ENCODE measurements around the gene KRTAP10-2.
"Not testable (repeated sequence)": the region's sequence is repeated elsewhere in the genome, so short reads cannot be mapped to it uniquely, and the experiment has no call there.

The KRTAP10-2 gene

GRCh38 chr21:44564886-44565598 lies 13.7 kb upstream of the KRTAP10-2 start:
- H3K36me3 ChIP-seq (ENCODE audit: insufficient read depth, low read length): peaks cover 37% of the 10 kb centered on the region
- no peak overlapping the region for H3K27ac ChIP-seq
- peaks cover 8% of the 10 kb centered on the region; the same call in 1 of the 2 replicates for H3K9me3 ChIP-seq (ENCODE audit: low read depth, low read length)
- no peak overlapping the region for H3K4me3 ChIP-seq
- DNase-seq (ENCODE audit: low read depth, low spot score): no peak
- no peak for TF ChIP-seq FOXP2 (optimal IDR thresholded peaks at IDR 0.05; ENCODE audit: control extremely low read depth, extremely low read length, insufficient read depth)
- no peak for TF ChIP-seq EZH2 (IDR thresholded peaks at IDR 0.05)
- TF ChIP-seq POLR2AphosphoS5 (IDR thresholded peaks at IDR 0.05; ENCODE audit: borderline replicate concordance, low read depth, low read length): no peak
- H3K9ac ChIP-seq (ENCODE audit: insufficient read length): no peak overlapping the region

- Histone ChIP-seq H3K27ac (no peak overlapping the region), H3K36me3 (ENCODE audit: insufficient read depth, low read length) (peaks cover 37% of the 10 kb centered on the region), H3K9me3 (ENCODE audit: low read depth, low read length) (peaks cover 8% of the 10 kb centered on the region; the same call in 1 of the 2 replicates), H3K9ac (ENCODE audit: insufficient read length) (no peak overlapping the region), H3K4me3 (no peak overlapping the region)
- TF ChIP-seq FOXP2 (optimal IDR thresholded peaks at IDR 0.05; ENCODE audit: control extremely low read depth, extremely low read length, insufficient read depth) (no peak), POLR2AphosphoS5 (IDR thresholded peaks at IDR 0.05; ENCODE audit: borderline replicate concordance, low read depth, low read length) (no peak), EZH2 (IDR thresholded peaks at IDR 0.05) (no peak)
- no peak for DNase-seq (ENCODE audit: low read depth, low spot score)
Measured at GRCh38 chr21:44564099-44564498, 12.8 kb upstream of the KRTAP10-2 start.

- Histone ChIP-seq H3K9ac (ENCODE audit: insufficient read length) (no peak within 1 kb of the TSS), H3K9me3 (ENCODE audit: low read depth, low read length) (peaks cover 3% of the 10 kb centered on the region; the same call in 1 of the 2 replicates), H3K4me3 (no peak within 1 kb of the TSS), H3K27ac (no peak within 1 kb of the TSS), H3K36me3 (ENCODE audit: insufficient read depth, low read length) (peaks cover 9% of the 10 kb centered on the region)
- no peak for TF ChIP-seq EZH2 (IDR thresholded peaks at IDR 0.05)
- no peak for TF ChIP-seq POLR2AphosphoS5 (IDR thresholded peaks at IDR 0.05; ENCODE audit: borderline replicate concordance, low read depth, low read length)
- no peak for TF ChIP-seq FOXP2 (optimal IDR thresholded peaks at IDR 0.05; ENCODE audit: control extremely low read depth, extremely low read length, insufficient read depth)
- no peak for DNase-seq (ENCODE audit: low read depth, low spot score)
Measured at GRCh38 chr21:44558695-44559094, 7.4 kb upstream of the KRTAP10-2 start, which contains the start of gene KRTAP10-3. Gene KRTAP10-3 (minus strand): TSS chr21:44558795. CDS start chr21:44558715, 80 bp downstream.

- not testable (repeated sequence) for H3K27ac ChIP-seq; H3K36me3 ChIP-seq (ENCODE audit: insufficient read depth, low read length); DNase-seq (ENCODE audit: low read depth, low spot score); H3K9ac ChIP-seq (ENCODE audit: insufficient read length); H3K9me3 ChIP-seq (ENCODE audit: low read depth, low read length); H3K4me3 ChIP-seq
Measured at GRCh38 chr21:44558329-44558675, 7.0 kb upstream of the KRTAP10-2 start.

GRCh38 chr21:44557491-44558328 lies 6.4 kb upstream of the KRTAP10-2 start:
- 0 out of 2 replicates have a peak, but pooled peaks cover 2% of the 10 kb centered on the region for H3K36me3 ChIP-seq (ENCODE audit: insufficient read depth, low read length)
- H3K9ac ChIP-seq (ENCODE audit: insufficient read length): no peak overlapping the region
- TF ChIP-seq EZH2 (IDR thresholded peaks at IDR 0.05) (no peak), FOXP2 (optimal IDR thresholded peaks at IDR 0.05; ENCODE audit: control extremely low read depth, extremely low read length, insufficient read depth) (no peak), POLR2AphosphoS5 (IDR thresholded peaks at IDR 0.05; ENCODE audit: borderline replicate concordance, low read depth, low read length) (no peak)
- no peak overlapping the region for H3K4me3 ChIP-seq
- H3K27ac ChIP-seq: no peak overlapping the region
- no peak for DNase-seq (ENCODE audit: low read depth, low spot score)
- H3K9me3 ChIP-seq (ENCODE audit: low read depth, low read length): peaks cover 2% of the 10 kb centered on the region; the same call in 1 of the 2 replicates

DNA sequence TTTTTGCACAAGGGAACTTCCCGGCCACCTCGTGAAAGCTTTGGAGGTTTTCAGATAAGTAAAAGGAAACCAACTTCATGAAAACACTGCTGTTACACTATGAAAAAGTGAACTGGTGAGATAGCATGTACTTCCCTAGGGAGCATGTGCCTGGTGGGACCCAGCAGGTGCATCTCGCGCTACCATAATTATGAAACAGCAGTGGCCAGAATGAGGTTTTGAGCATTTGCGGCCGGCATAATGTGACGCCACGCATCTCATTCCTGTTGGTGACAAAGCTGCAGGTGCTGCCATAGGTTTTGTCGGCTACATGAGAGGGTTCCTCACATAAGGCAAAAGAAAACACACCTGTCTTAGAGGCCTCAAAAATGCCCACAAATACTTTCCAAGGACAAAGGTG lies 5.6 kb upstream of the KRTAP10-2 start:
- Histone ChIP-seq H3K36me3 (ENCODE audit: insufficient read depth, low read length) (no peaks in the 10 kb centered on the region), H3K27ac (no peak overlapping the region), H3K9ac (ENCODE audit: insufficient read length) (no peak overlapping the region), H3K4me3 (no peak overlapping the region), H3K9me3 (ENCODE audit: low read depth, low read length) (no peaks in the 10 kb centered on the region)
- no peak for DNase-seq (ENCODE audit: low read depth, low spot score)
- TF ChIP-seq FOXP2 (optimal IDR thresholded peaks at IDR 0.05; ENCODE audit: control extremely low read depth, extremely low read length, insufficient read depth) (no peak), EZH2 (IDR thresholded peaks at IDR 0.05) (no peak), POLR2AphosphoS5 (IDR thresholded peaks at IDR 0.05; ENCODE audit: borderline replicate concordance, low read depth, low read length) (no peak)

- DNase-seq (ENCODE audit: low read depth, low spot score): no peak
- TF ChIP-seq FOXP2 (optimal IDR thresholded peaks at IDR 0.05; ENCODE audit: control extremely low read depth, extremely low read length, insufficient read depth): no peak
- no peak for TF ChIP-seq POLR2AphosphoS5 (IDR thresholded peaks at IDR 0.05; ENCODE audit: borderline replicate concordance, low read depth, low read length)
- no peak for TF ChIP-seq EZH2 (IDR thresholded peaks at IDR 0.05)
- Histone ChIP-seq H3K27ac (no peak overlapping the region), H3K9ac (ENCODE audit: insufficient read length) (no peak overlapping the region), H3K9me3 (ENCODE audit: low read depth, low read length) (no peaks in the 10 kb centered on the region), H3K36me3 (ENCODE audit: insufficient read depth, low read length) (no peaks in the 10 kb centered on the region), H3K4me3 (no peak overlapping the region)
Measured at GRCh38 chr21:44555200-44555875, 4.0 kb upstream of the KRTAP10-2 start.

- Histone ChIP-seq H3K9ac (ENCODE audit: insufficient read length) (no peak overlapping the region), H3K9me3 (ENCODE audit: low read depth, low read length) (no peaks in the 10 kb centered on the region), H3K27ac (no peak overlapping the region), H3K4me3 (no peak overlapping the region), H3K36me3 (ENCODE audit: insufficient read depth, low read length) (no peaks in the 10 kb centered on the region)
- no peak for TF ChIP-seq POLR2AphosphoS5 (IDR thresholded peaks at IDR 0.05; ENCODE audit: borderline replicate concordance, low read depth, low read length)
- DNase-seq (ENCODE audit: low read depth, low spot score): no peak
Measured at GRCh38 chr21:44552681-44553080, 1.4 kb upstream of the KRTAP10-2 start.
